ENCODE results near the gene TBC1D14.

DNA sequence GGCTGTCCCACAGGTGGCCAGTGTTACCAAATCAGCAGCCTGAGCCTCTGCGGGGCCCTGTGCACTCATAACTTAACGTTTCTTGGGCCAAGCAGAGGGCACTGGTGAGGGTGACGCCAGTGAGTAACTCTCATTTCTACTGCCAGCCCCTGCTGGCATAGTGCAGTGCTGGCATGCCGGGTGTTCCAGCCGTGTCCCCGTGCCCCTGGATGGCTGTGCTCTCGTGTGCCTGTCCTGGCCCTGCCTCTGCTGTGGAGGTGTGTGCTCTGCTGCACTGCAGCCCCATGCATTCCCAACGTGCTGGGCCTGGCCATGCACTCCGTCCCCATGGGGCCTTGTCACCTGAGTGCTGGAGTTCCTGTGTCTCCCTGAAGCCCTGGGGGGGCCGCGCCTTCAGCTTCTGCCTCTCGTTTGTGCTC, 14.7 kb downstream of the TBC1D14 start:
- TF ChIP-seq TOX (CRISPR knock-in tag; IDR thresholded peaks at IDR 0.05; ENCODE audit: borderline replicate concordance), result no peak
- TF ChIP-seq, protein P1, sequence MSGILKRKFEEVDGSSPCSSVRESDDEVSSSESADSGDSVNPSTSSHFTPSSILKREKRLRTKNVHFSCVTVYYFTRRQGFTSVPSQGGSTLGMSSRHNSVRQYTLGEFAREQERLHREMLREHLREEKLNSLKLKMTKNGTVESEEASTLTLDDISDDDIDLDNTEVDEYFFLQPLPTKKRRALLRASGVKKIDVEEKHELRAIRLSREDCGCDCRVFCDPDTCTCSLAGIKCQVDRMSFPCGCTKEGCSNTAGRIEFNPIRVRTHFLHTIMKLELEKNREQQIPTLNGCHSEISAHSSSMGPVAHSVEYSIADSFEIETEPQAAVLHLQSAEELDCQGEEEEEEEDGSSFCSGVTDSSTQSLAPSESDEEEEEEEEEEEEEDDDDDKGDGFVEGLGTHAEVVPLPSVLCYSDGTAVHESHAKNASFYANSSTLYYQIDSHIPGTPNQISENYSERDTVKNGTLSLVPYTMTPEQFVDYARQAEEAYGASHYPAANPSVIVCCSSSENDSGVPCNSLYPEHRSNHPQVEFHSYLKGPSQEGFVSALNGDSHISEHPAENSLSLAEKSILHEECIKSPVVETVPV (CRISPR knock-in tag; IDR thresholded peaks at IDR 0.05), result no peak
- TF ChIP-seq ZFP30 (CRISPR knock-in tag; IDR thresholded peaks at IDR 0.05), result no peak
- TF ChIP-seq RARB (CRISPR knock-in tag; IDR thresholded peaks at IDR 0.05), result no peak
- TF ChIP-seq, protein P2, sequence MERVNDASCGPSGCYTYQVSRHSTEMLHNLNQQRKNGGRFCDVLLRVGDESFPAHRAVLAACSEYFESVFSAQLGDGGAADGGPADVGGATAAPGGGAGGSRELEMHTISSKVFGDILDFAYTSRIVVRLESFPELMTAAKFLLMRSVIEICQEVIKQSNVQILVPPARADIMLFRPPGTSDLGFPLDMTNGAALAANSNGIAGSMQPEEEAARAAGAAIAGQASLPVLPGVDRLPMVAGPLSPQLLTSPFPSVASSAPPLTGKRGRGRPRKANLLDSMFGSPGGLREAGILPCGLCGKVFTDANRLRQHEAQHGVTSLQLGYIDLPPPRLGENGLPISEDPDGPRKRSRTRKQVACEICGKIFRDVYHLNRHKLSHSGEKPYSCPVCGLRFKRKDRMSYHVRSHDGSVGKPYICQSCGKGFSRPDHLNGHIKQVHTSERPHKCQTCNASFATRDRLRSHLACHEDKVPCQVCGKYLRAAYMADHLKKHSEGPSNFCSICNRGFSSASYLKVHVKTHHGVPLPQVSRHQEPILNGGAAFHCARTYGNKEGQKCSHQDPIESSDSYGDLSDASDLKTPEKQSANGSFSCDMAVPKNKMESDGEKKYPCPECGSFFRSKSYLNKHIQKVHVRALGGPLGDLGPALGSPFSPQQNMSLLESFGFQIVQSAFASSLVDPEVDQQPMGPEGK (CRISPR knock-in tag; IDR thresholded peaks at IDR 0.05; ENCODE audit: borderline replicate concordance), result no peak
- TF ChIP-seq ZNF565 (CRISPR knock-in tag; conservative IDR thresholded peaks at IDR 0.05; ENCODE audit: low read depth), result no peak
- TF ChIP-seq, protein P3, sequence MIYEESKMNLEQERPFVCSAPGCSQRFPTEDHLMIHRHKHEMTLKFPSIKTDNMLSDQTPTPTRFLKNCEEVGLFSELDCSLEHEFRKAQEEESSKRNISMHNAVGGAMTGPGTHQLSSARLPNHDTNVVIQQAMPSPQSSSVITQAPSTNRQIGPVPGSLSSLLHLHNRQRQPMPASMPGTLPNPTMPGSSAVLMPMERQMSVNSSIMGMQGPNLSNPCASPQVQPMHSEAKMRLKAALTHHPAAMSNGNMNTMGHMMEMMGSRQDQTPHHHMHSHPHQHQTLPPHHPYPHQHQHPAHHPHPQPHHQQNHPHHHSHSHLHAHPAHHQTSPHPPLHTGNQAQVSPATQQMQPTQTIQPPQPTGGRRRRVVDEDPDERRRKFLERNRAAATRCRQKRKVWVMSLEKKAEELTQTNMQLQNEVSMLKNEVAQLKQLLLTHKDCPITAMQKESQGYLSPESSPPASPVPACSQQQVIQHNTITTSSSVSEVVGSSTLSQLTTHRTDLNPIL (CRISPR knock-in tag; IDR thresholded peaks at IDR 0.05; ENCODE audit: low read depth), result no peak
- no peak for TF ChIP-seq TCF4 (CRISPR knock-in tag; IDR thresholded peaks at IDR 0.05; ENCODE audit: borderline replicate concordance)
- no peak for TF ChIP-seq ZNF8 (CRISPR knock-in tag; IDR thresholded peaks at IDR 0.05)
